ENCODE data around the gene SHANK1.

DNA sequence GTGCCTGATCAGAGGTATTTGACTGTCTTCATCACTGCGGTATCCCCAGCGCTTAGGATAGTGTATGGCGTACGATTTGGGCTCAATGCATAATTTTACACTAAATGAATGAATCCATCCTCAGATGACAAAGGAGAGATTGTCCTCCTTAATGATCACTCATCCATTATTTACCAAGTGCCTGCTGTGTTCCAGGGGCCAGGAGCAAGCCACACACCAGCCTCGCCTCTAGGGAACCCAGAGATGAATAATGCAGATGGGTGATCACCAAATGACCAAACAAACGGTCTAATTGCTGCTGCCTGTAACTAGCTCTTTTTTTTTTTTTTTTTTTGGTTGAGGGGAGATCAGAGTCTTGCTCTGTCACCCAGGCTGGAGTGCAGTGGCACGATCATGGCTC, 44.8 kb upstream of the SHANK1 start:
- TF ChIP-seq, protein P1, sequence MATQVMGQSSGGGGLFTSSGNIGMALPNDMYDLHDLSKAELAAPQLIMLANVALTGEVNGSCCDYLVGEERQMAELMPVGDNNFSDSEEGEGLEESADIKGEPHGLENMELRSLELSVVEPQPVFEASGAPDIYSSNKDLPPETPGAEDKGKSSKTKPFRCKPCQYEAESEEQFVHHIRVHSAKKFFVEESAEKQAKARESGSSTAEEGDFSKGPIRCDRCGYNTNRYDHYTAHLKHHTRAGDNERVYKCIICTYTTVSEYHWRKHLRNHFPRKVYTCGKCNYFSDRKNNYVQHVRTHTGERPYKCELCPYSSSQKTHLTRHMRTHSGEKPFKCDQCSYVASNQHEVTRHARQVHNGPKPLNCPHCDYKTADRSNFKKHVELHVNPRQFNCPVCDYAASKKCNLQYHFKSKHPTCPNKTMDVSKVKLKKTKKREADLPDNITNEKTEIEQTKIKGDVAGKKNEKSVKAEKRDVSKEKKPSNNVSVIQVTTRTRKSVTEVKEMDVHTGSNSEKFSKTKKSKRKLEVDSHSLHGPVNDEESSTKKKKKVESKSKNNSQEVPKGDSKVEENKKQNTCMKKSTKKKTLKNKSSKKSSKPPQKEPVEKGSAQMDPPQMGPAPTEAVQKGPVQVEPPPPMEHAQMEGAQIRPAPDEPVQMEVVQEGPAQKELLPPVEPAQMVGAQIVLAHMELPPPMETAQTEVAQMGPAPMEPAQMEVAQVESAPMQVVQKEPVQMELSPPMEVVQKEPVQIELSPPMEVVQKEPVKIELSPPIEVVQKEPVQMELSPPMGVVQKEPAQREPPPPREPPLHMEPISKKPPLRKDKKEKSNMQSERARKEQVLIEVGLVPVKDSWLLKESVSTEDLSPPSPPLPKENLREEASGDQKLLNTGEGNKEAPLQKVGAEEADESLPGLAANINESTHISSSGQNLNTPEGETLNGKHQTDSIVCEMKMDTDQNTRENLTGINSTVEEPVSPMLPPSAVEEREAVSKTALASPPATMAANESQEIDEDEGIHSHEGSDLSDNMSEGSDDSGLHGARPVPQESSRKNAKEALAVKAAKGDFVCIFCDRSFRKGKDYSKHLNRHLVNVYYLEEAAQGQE (IDR thresholded peaks at IDR 0.05; ENCODE audit: insufficient read depth in 1 of 2, low read depth in 2 of 2, low read length in 2 of 2) = no peak
- TF ChIP-seq POLR2AphosphoS5 (IDR thresholded peaks at IDR 0.05; ENCODE audit: low read depth, low read length) (no peak), TAF1 (IDR thresholded peaks at IDR 0.05; ENCODE audit: borderline replicate concordance, insufficient read depth, low read length) (no peak), SIN3A (IDR thresholded peaks at IDR 0.05; ENCODE audit: borderline replicate concordance, insufficient read depth, low read length) (no peak), FOXP2 (optimal IDR thresholded peaks at IDR 0.05; ENCODE audit: borderline replicate concordance, extremely low read depth, extremely low read length, insufficient read depth) (no peak)

Data from PFSK-1 (cell line).